Karpas-422 (cell line): Measurements from ENCODE around the gene OR1J4. TPM values are rescaled to one million over a fixed set of nuclear protein-coding genes. Genes with fewer than 3 reads are reported as not detected.
"Not testable (repeated sequence)": the region's sequence is repeated elsewhere in the genome, so short reads cannot be mapped to it uniquely, and the experiment has no call there.

Experiments used
- DNase-seq: peaks from one replicate; pipeline ENCODE4 v3.0.0-alpha.2; 2015
- H2AFZ ChIP-seq: fragments of 200-600 bp; sonication (generic); 2 replicates; pipeline ENCODE4 v1.6.1; 2014; ENCODE audit warnings: antibody characterized with exemption, low read length, mixed read lengths
- H3K27ac ChIP-seq: fragments of 200-600 bp; sonication (generic); 2 replicates; pipeline ENCODE4 v1.5.1; 2014; ENCODE audit warnings: mild to moderate bottlenecking, low read length, moderate library complexity
- H3K27me3 ChIP-seq: fragments of 200-600 bp; sonication (generic); 2 replicates; pipeline ENCODE4 v1.6.1; 2014; ENCODE audit warnings: low read length, mixed read lengths
- H3K36me3 ChIP-seq: fragments of 200-600 bp; sonication (generic); 2 replicates; pipeline ENCODE4 v1.6.1; 2014; ENCODE audit warnings: low read length, mixed read lengths; ENCODE audit not compliant: insufficient read depth
- H3K4me1 ChIP-seq: fragments of 200-600 bp; sonication (generic); 2 replicates; pipeline ENCODE4 v1.6.1; 2014; ENCODE audit warnings: mild to moderate bottlenecking, low read length, mixed read lengths
- H3K4me2 ChIP-seq: fragments of 200-600 bp; sonication (generic); 2 replicates; pipeline ENCODE4 v1.6.1; 2014; ENCODE audit warnings: low read length, low read depth, mild to moderate bottlenecking; ENCODE audit not compliant: poor library complexity, severe bottlenecking
- H3K4me3 ChIP-seq: fragments of 200-600 bp; sonication (generic); 2 replicates; pipeline ENCODE4 v1.5.1; 2014; ENCODE audit warnings: mild to moderate bottlenecking, antibody characterized with exemption, low read length, mixed read lengths
- H3K79me2 ChIP-seq: fragments of 200-600 bp; sonication (generic); 2 replicates; pipeline ENCODE4 v1.6.1; 2014; ENCODE audit warnings: mild to moderate bottlenecking, low read length, mixed read lengths
- H3K9ac ChIP-seq: fragments of 200-600 bp; sonication (generic); 2 replicates; pipeline ENCODE4 v1.6.0; 2014; ENCODE audit warnings: low read length
- H3K9me2 ChIP-seq: fragments of 200-600 bp; sonication (generic), shearing (Covaris generic); replicated peaks from 2 replicates; pipeline ENCODE4 v1.6.0; 2014; ENCODE audit warnings: mild to moderate bottlenecking, low read length, moderate library complexity; ENCODE audit not compliant: insufficient read depth
- H3K9me3 ChIP-seq: fragments of 300-700, 200-600 bp; sonication (generic); 2 replicates; pipeline ENCODE4 v1.6.1; 2014; ENCODE audit warnings: low read length, mixed read lengths
- H4K20me1 ChIP-seq: fragments of 200-600 bp; sonication (generic); 2 replicates; pipeline ENCODE4 v1.6.1; 2014; ENCODE audit warnings: mild to moderate bottlenecking, antibody characterized with exemption, low read length, low read depth; ENCODE audit not compliant: insufficient read depth
- total RNA-seq: library from RNA; depleted of rRNA; stranded (reverse); fragments of >200 nt; shearing (Covaris generic); gene quantifications from 2 replicates; pipeline ENCODE4 v1.2.3, GENCODE V29; 2014; ENCODE audit warnings: low replicate concordance

Gene OR1J4
- total RNA-seq, 1 experiment from 2014 or later = not detected

DNA sequence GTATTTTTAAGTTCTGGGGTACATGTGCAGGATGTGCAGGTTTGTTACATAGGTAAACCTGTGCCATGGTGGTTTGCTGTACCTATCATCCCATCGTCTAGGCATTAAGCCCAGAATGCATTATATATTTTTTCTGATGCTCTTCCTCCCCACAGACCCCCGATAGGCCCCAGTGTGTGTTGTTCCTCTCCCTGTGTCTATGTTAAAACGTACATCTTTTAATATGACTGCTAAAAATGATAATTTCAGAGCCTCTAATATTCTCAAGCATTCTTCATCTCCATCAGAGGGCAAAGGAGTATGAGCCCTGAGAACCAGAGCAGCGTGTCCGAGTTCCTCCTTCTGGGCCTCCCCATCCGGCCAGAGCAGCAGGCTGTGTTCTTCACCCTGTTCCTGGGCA lies 8.4 kb upstream of the OR1J4 start, which contains the start of gene OR1J2:
TSS of gene OR1J2 (plus strand) at position 301 of the 400 bp plus-strand sequence. CDS start at position 301, 0 bp downstream.
- no peak within 1 kb of the TSS for H3K9ac ChIP-seq
- H2AFZ ChIP-seq = no peak within 1 kb of the TSS
- no peak within 1 kb of the TSS for H3K27ac ChIP-seq
- no peak within 1 kb of the TSS for H3K4me2 ChIP-seq
- no peaks in the 10 kb centered on the region for H3K9me3 ChIP-seq
- H4K20me1 ChIP-seq = no peaks in the 10 kb centered on the region
- no peaks in the 10 kb centered on the region for H3K4me1 ChIP-seq
- H3K36me3 ChIP-seq = no peaks in the 10 kb centered on the region
- no peaks in the 10 kb centered on the region for H3K27me3 ChIP-seq
- no peaks in the 10 kb centered on the region for H3K9me2 ChIP-seq
- no peak within 1 kb of the TSS for H3K4me3 ChIP-seq
- no peaks in the 10 kb centered on the region for H3K79me2 ChIP-seq
- DNase-seq = no peak

DNA sequence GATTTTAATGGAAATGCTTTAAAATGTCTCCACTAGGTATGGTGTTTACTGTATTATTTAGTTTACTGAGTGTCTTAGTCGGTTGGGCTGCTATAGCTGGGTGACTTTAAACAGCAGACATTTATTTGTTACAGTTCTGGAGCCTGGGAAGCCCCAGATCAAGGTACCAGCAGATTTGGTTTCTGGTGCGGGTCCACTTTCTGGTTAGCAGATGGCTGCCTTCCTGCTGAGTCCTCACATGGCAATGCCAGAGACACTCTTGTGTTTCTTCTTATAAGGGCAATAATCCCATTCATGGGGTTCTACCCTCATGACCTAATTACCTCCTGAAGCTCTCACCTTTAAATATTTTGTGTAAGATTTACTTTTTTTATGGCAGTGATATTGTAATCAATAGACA lies 715 bp upstream of the OR1J4 start:
- Histone ChIP-seq H4K20me1 (no peaks in the 10 kb centered on the region), H3K9ac (no peak overlapping the region), H3K4me2 (no peak overlapping the region), H3K36me3 (no peaks in the 10 kb centered on the region), H3K79me2 (no peaks in the 10 kb centered on the region), H3K27me3 (no peaks in the 10 kb centered on the region), H3K4me1 (peaks cover 4% of the 10 kb centered on the region; the same call in 1 of the 2 replicates), H3K9me3 (no peaks in the 10 kb centered on the region), H2AFZ (no peak overlapping the region), H3K4me3 (no peak overlapping the region), H3K27ac (no peak overlapping the region), H3K9me2 (no peaks in the 10 kb centered on the region)
- DNase-seq = no peak

DNA sequence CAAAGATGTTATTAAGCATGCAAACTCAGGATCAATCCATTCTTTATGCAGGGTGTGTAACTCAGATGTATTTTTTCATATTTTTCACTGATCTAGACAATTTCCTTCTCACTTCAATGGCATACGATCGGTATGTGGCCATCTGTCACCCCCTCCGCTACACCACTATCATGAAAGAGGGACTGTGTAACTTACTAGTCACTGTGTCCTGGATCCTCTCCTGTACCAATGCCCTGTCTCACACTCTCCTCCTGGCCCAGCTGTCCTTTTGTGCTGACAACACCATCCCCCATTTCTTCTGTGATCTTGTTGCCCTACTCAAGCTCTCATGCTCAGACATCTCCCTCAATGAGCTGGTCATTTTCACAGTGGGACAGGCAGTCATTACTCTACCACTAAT lies 435 bp downstream of the OR1J4 start:
- H3K27me3 ChIP-seq = no peaks in the 10 kb centered on the region
- H3K27ac ChIP-seq = no peak overlapping the region
- H3K79me2 ChIP-seq = no peaks in the 10 kb centered on the region
- no peak for DNase-seq
- no peaks in the 10 kb centered on the region for H3K9me2 ChIP-seq
- no peaks in the 10 kb centered on the region for H3K9me3 ChIP-seq
- H3K4me1 ChIP-seq = peaks cover 4% of the 10 kb centered on the region; the same call in 1 of the 2 replicates
- no peak overlapping the region for H3K9ac ChIP-seq
- H4K20me1 ChIP-seq = no peaks in the 10 kb centered on the region
- H3K4me2 ChIP-seq = no peak overlapping the region
- H3K4me3 ChIP-seq = no peak overlapping the region
- no peaks in the 10 kb centered on the region for H3K36me3 ChIP-seq
- H2AFZ ChIP-seq = no peak overlapping the region

DNA sequence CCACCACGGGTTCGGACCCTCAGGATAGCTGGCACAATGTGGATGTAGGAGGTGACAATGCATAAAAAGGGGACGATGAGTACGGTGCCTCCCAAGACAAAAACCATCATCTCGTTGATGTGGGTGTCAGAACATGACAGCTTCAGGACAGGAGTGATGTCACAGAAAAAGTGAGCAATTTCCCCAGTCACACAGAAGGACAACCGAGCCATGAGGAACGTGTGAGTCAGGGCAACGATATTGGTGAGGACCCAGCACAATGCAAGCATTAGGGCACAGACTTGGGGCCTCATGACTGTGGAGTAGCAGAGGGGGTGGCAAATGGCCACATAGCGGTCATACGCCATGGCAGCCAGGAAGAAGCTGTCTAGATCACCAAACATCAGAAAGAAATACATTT lies 7.7 kb downstream of the OR1J4 start:
- H3K4me3 ChIP-seq = no peak overlapping the region
- no peak overlapping the region for H2AFZ ChIP-seq
- H3K79me2 ChIP-seq = no peaks in the 10 kb centered on the region
- H3K4me2 ChIP-seq = no peak overlapping the region
- no peaks in the 10 kb centered on the region for H3K36me3 ChIP-seq
- H4K20me1 ChIP-seq = no peaks in the 10 kb centered on the region
- no peaks in the 10 kb centered on the region for H3K9me3 ChIP-seq
- H3K9me2 ChIP-seq = no peaks in the 10 kb centered on the region
- DNase-seq = no peak
- peaks cover 4% of the 10 kb centered on the region; the same call in 1 of the 2 replicates for H3K4me1 ChIP-seq
- H3K9ac ChIP-seq = no peak overlapping the region
- no peak overlapping the region for H3K27ac ChIP-seq
- H3K27me3 ChIP-seq = no peaks in the 10 kb centered on the region

DNA sequence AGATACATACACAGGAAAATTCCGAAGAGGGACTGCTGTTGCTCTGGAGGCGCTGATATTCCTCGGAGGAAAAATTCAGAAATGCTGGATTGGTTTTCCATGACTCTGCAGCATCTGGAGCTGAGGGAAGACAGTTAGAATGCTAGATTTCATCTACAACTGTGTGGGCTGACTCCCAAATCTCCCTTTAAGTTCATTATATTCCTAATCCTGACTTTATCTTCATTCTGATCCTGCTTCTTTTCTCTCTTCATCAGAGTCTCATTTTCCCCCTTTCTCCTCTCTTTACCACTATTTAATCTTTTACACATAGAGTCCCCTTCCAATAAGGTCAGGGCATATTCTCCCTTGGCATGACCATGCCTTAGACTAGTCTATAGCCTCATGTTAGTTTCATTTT lies 8.3 kb downstream of the OR1J4 start, which contains the start of gene OR1N1:
TSS of gene OR1N1 (minus strand) at position 101 of the 400 bp plus-strand sequence. CDS start at position 101, 0 bp downstream.
- H3K9me2 ChIP-seq = no peaks in the 10 kb centered on the region
- H4K20me1 ChIP-seq = no peaks in the 10 kb centered on the region
- H2AFZ ChIP-seq = no peak within 1 kb of the TSS

DNA sequence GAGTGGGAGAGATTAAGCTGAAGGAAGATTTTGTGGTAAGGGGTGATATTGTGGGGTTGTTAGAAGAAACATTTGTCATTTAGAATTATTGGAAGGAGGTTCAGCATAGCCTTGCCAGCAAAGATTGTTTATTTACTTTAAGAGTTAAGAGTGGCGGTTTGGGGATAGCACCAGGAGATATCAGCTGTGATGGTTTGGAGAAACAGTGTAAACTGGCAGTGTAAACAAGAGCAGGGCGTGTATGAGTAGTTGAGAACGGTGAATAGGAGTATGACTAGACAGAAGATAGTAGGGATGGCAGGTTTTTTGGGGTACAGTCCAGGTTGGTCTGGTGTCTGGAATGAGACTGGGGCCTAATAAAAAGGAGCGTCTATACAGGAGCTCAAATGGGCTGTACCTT lies 12.2 kb downstream of the OR1J4 start:
- not testable (repeated sequence) for H3K36me3 ChIP-seq, H3K9me2 ChIP-seq, H3K79me2 ChIP-seq, H3K9ac ChIP-seq, H3K4me2 ChIP-seq, H3K27ac ChIP-seq, H3K4me1 ChIP-seq, DNase-seq, H3K9me3 ChIP-seq, H2AFZ ChIP-seq, H4K20me1 ChIP-seq, H3K27me3 ChIP-seq, H3K4me3 ChIP-seq

More for the DNA sequence above, 8.3 kb downstream of the OR1J4 start, which contains the start of gene OR1N1:
- Histone ChIP-seq H3K4me3 (no peak within 1 kb of the TSS), H3K9ac (no peak within 1 kb of the TSS), H3K36me3 (no peaks in the 10 kb centered on the region), H3K4me2 (no peak within 1 kb of the TSS), H3K27ac (no peak within 1 kb of the TSS), H3K27me3 (no peaks in the 10 kb centered on the region), H3K79me2 (no peaks in the 10 kb centered on the region), H3K4me1 (no peaks in the 10 kb centered on the region), H3K9me3 (no peaks in the 10 kb centered on the region)
- no peak for DNase-seq

DNA sequence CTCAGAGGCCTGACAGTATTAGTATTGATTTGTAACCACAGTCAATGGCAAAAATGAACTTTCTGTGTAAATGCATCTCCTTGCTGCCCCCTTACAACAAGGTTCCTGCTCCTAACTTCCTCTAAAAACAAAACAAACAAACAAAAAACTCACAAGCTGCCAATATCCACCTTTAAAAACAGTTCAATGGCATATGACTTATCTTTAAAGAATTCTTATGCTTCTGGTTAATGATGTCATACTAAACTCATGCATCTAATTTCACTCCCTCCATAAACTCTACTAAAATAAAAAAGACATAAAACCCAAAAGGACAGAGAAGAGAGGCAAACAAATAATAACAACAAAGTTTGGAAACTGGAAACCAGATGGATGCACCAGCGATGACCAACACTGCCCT lies 17.2 kb downstream of the OR1J4 start:
- Histone ChIP-seq H3K4me1 (no peaks in the 10 kb centered on the region), H3K36me3 (no peaks in the 10 kb centered on the region), H3K27me3 (no peaks in the 10 kb centered on the region), H4K20me1 (no peaks in the 10 kb centered on the region), H2AFZ (no peak overlapping the region), H3K4me3 (no peak overlapping the region), H3K4me2 (no peak overlapping the region), H3K9me2 (no peaks in the 10 kb centered on the region), H3K79me2 (no peaks in the 10 kb centered on the region), H3K27ac (no peak overlapping the region), H3K9me3 (no peaks in the 10 kb centered on the region), H3K9ac (no peak overlapping the region)
- DNase-seq = no peak

DNA sequence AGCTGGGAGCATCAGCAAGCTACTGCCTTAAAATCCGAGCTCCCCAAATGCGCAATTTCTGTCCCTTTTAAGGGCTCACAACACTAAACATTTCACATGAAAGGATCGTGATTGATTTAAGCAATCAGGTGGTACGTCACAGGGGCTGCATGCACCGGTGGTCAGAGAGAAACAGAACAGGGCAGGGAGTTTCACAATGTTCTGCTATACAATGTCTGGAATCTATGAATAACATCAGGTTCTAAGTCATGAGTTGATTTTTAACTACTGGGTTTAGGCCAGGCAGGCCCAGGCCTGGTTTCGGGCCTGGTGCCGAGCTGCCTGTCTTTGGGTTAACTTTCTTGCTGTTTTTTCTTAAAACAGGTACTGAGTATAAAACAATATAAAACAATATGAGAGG lies 18.1 kb downstream of the OR1J4 start:
- H3K27ac ChIP-seq, DNase-seq, H3K4me2 ChIP-seq, H3K9me3 ChIP-seq, H4K20me1 ChIP-seq, H3K4me3 ChIP-seq, H3K9me2 ChIP-seq, H3K36me3 ChIP-seq, H3K79me2 ChIP-seq, H2AFZ ChIP-seq, H3K27me3 ChIP-seq, H3K9ac ChIP-seq, H3K4me1 ChIP-seq: not testable (repeated sequence)

DNA sequence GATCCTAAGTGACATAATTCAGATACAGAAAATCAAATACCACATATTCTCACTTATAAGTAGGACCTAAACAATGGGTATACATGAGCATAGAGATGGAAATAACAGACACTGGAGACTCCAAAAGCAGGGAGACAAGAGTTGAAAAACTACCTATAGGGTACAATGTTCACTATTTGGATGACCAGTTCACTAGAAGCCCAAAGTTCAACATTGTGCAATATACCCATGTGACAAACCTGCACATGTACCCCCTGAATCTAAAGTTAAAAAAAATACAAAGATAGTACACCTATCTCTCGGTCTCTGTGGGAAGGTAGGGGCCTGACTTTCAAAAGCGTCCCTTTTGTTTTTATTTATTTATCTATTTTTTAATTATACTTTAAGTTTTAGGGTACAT lies 19.8 kb downstream of the OR1J4 start:
- H3K36me3 ChIP-seq = no peaks in the 10 kb centered on the region
- H2AFZ ChIP-seq = no peak overlapping the region
- no peaks in the 10 kb centered on the region for H3K4me1 ChIP-seq
- no peaks in the 10 kb centered on the region for H3K79me2 ChIP-seq
- H3K27ac ChIP-seq = no peak overlapping the region
- H3K9ac ChIP-seq = no peak overlapping the region
- no peaks in the 10 kb centered on the region for H3K9me2 ChIP-seq
- H3K27me3 ChIP-seq = no peaks in the 10 kb centered on the region
- H4K20me1 ChIP-seq = no peaks in the 10 kb centered on the region
- no peak for DNase-seq
- H3K4me2 ChIP-seq = no peak overlapping the region
- H3K4me3 ChIP-seq = no peak overlapping the region
- H3K9me3 ChIP-seq = no peaks in the 10 kb centered on the region
